HG03159 (cell line): ENCODE data around the gene CST4.
"Not testable (repeated sequence)": the region's sequence is repeated elsewhere in the genome, so short reads cannot be mapped to it uniquely, and the experiment has no call there.

ENCODE experiments used
- ATAC-seq: cut with Tn5 transposase; IDR thresholded peaks from one replicate; pipeline ENCODE4 v1.9.1; 2021; ENCODE audit warnings: mild to moderate bottlenecking, moderate library complexity; ENCODE audit not compliant: unreplicated experiment

Gene CST4

GRCh38 chr20:23688684-23689398, at the start of gene CST4:
CST4 (minus strand) TSS chr20:23689038; CDS start chr20:23688969, 69 bp downstream.
- not testable (repeated sequence) for ATAC-seq

GRCh38 chr20:23735391-23735790, 46.6 kb upstream of the CST4 start:
- ATAC-seq = not testable (repeated sequence)

DNA sequence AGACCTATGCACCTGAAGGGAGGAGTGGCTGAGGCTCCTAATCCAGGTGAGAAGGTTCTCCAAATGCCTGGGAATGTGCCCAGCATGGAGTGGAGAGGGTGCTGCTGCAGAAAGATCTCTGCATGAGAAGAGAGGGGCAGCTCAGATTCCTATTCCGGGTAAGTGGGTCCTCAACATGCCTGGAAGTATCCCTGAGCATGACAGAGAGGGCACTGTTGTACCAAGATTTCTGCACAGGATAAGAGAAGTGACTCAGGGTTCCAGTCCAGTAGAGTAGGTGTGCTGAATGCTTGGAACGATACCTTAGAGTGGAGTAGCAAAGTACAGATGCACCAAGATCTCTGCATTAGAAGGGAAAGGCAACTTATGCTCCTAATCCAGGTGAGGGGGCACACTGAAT, 46.1 kb upstream of the CST4 start:
- not testable (repeated sequence) for ATAC-seq

DNA sequence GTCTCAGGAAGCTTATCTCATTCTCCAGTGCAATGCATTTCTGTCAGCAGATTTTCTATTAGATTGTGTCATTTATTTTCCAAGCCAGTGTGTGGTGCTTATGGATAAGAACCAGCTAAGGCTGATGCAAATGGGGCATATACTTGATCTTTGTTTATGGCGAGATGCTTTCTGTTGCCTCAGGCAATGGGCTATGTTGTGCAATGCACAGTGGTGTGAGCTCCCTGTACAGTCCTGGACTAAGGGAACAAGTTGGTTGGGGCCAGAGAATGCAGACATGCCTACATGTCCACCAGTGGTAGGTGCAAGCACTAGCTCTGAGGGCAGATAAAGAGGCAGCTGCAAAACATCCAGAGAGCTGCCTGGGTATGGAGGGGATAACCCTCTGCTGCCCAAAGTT, 45.6 kb upstream of the CST4 start:
- not testable (repeated sequence) for ATAC-seq

DNA sequence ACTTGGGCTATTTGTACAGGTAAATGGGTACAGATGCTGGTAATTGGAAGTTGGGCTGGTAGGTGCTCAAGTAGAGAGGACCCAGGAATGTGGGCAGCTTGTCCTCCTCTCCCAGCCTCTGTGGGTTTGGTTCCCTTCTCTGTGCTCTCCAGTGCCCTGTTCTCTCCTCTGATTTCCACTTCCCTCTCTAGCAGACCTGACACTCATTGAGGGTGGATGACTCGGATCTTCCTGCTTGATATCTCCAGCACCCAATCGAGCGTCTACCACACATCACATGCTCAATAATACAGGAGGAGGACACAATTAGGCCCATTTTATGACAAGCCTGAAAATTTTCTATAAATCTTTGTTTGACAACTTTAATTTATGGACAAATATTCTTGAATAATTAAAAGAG, 38.2 kb upstream of the CST4 start:
- ATAC-seq = no peak

DNA sequence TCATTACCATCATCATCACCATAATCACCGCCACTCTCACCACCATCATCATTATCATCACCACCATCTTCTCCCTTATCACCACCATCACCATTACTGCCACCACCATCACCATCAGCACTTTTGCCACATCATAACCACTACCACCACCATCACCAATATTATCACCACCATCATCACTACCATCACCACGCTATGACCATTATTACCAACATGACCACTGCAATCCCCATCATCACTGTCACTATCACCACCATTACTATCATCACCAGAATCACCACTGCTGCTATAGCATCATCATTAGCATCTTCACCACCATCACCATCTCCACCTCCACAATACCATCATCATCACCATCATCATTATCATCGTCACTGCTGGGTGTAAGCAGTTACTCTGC, 36.3 kb upstream of the CST4 start:
- ATAC-seq = no peak

DNA sequence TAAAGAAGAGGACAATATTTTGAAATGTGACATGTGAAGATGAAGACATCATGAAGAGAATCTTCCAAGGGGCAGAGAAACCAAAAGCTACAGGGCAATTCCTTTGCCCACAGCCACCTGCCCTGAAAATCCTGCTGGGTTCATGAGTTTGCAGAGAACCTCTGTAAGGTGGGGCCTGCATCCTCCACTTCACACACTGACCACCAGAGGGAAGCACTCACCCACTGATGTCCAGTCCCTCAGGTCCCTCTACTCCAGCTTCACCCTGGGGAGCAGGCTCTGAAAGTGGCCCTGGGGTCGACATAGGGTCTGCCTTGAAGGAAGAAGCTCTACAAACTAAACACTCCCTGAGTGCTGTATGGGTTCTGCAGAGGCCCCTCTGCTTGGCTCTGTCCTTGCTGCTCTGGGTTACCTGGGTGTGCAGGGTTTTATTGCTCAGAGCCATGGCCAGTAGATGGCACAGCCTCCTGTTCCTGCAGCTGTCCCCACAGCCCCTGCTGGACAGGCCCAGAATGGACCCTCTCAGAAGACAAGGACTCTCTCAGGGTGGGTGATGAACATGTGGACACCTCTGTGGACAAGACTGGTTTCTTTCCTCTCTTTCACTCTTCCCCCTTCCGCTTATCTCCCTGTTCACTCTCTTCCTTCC, 34.9 kb upstream of the CST4 start:
- peak; percentile 95 for ATAC-seq

DNA sequence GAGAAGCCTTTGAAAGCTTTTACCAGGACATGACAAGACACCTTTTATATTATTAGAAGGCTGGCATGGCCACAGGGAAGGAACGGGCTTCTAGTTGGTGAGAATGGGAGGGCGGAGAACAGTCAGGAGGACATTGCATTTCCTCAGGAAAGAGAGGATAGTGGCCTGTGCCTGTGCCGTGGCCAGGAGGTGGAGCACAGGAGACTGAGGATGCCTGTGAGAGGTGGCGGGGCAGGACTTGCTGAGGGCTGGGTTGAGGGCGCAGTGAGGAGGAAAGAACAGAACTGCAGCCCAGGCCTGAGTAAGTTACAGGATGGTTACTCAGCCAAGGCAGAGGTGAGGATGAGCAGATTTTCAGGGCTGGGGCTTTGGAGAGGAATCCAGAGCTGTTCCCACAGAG, 34.0 kb upstream of the CST4 start:
- not testable (repeated sequence) for ATAC-seq

GRCh38 chr20:23721962-23722361, 33.1 kb upstream of the CST4 start:
- no peak for ATAC-seq

DNA sequence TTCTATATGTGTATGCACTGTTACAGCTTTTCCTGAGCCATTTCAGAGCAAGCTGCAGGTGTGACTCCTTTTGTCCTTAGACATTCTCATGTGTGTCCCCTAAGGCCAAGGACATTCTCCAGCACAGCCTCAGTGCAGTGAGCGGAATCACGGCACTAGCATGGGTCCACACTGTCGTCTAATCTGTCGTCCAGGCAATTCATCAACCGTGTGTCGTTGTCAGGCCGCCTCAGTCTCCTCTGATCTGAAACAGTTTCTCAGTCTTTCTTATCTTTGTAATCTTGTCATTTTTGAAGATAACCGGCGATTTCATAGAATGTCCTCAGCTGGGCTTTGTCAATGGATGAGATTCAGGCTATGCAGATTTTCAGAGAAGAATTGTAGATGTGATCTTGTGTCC, 30.5 kb upstream of the CST4 start:
- not testable (repeated sequence) for ATAC-seq

DNA sequence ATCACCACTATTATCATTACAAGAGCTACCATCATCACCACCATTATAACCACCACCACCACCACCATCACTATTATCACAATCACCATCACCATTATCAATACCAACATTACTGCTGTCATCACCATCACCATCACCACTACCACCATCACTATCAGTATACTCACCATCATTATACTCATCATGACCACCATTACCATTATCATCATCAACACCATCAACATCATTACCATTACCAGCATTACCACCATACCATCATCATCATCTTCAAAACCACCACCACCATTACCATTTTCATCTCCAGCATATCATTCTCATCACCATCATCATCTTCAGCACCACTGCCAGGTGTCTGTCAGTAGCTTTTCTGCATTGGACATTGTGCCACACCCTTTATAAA, 22.9 kb upstream of the CST4 start:
- ATAC-seq = not testable (repeated sequence)

DNA sequence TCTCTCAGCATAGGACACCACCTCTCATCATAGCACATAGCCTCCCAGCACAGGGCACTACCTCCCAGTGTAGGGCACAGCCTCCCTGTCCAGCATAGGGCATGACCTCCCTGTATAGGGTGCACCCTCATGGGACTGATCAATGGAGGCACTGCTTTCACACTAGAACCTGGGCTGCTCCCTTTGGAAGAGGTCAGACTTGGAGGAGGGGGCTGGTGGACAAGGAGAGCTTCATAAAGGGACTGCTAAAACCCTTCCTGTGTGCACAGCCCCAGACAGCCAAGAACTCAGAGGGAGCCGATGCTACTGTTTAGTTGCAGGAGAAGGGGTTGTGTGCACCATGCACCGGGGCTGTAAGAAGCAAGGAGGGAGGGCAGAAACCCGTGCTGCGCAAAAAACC, 21.9 kb upstream of the CST4 start:
- no peak for ATAC-seq

GRCh38 chr20:23705895-23706294, 17.1 kb upstream of the CST4 start:
- no peak for ATAC-seq

GRCh38 chr20:23702021-23702420, 13.2 kb upstream of the CST4 start:
- no peak for ATAC-seq

- ATAC-seq = no peak
Measured at GRCh38 chr20:23700931-23701330, 12.1 kb upstream of the CST4 start.

DNA sequence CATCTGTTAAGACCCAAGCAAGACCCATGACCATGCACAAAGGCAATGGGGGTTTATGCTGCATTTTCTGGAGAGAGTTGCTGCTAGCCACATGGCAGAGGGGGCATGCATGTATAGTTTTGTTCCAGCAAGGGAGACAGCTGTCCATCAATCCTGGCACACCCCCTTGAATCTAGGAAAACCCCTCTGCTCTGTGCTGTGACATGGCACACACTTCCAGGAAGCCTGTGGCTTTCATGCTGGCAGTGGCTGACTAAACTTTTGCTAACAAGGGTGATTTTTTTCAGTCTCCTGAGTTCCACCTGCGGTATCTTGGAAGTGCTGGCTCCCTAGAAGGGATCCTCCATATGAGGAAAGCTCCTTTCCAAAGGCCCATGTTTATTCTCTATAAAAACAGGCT, 9.1 kb upstream of the CST4 start:
- ATAC-seq = no peak

DNA sequence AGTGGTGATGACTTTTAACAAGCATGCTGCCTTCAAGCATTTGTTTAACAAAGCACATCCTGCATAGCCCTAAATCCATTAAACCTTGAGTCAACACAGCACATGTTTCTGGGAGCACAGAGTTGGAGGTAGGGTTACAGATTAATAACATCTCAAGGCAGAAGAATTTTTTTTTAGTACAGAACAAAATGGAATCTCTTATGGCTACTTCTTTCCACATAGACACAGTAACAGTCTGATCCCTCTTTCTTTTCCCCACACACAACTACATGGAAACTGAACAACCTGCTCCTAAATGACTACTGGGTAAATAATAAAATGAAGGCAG, 6.2 kb upstream of the CST4 start:
- ATAC-seq = not testable (repeated sequence)

DNA sequence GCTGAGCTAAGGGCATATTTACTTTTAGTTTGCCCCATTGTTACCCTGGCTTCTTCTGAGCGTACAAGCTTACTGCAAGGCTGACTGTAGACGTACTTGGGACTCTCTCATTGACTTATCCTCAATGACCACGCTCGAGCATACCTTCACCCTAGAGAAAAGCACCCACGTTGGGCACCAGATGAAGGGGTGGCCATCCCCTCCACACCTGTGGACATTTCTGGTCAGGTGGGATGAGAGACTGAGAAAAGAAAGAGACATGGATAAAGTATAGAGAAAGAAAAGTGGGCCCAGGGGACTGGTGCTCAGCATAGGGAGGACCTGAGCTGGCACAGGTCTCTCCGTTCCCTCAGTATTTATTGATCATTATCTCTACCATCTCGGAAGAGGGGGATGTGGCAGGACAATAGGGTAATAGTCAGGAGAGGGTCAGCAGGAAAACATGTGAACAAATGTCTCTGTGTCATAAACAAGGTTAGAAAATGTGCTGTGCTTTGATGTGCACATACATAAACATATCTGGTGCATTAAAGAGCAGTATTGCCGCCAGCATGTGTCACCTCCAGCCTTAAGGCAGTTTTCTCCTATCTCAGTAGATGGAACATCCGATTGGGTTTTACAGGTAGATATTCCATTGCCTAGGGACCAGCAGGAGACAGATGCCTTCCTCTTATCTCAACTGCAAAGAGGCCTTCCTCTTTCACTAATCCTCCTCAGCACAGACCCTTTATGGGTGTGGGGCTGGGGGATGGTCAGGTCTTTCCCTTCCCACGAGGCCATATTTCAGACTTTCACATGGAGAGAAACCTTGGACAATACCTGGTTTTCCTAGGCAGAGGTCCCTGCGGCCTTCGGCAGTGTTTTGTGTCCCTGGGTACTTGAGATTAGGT, 5.6 kb upstream of the CST4 start:
- ATAC-seq = not testable (repeated sequence)

- not testable (repeated sequence) for ATAC-seq
Measured at GRCh38 chr20:23692725-23693619, 4.1 kb upstream of the CST4 start.

GRCh38 chr20:23691675-23692074, 2.8 kb upstream of the CST4 start:
- no peak for ATAC-seq

GRCh38 chr20:23690581-23690980, 1.7 kb upstream of the CST4 start:
- ATAC-seq = no peak
